Activated CD8-positive, alpha-beta memory T cell treated with anti-CD3 and anti-CD28 coated beads for 24 hours (primary cell): Measurements from ENCODE around the gene HAPLN3.

Source experiments
- DNase-seq: peaks from one replicate; pipeline ENCODE4 v3.0.0-alpha.2; 2020

HAPLN3 gene

GRCh38 chr15:88858934-88859333 lies 36.4 kb downstream of the HAPLN3 start:
- no peak for DNase-seq

- no peak for DNase-seq
Observed at GRCh38 chr15:88852476-88852875, 42.9 kb downstream of the HAPLN3 start.

- no peak for DNase-seq
Observed at GRCh38 chr15:88849376-88850072, 45.8 kb downstream of the HAPLN3 start.

GRCh38 chr15:88848203-88848602 lies 47.1 kb downstream of the HAPLN3 start:
- DNase-seq, result no peak

GRCh38 chr15:88847144-88847543 lies 48.2 kb downstream of the HAPLN3 start:
- no peak for DNase-seq

GRCh38 chr15:88845616-88846015 lies 49.7 kb downstream of the HAPLN3 start:
- DNase-seq, result no peak

DNA sequence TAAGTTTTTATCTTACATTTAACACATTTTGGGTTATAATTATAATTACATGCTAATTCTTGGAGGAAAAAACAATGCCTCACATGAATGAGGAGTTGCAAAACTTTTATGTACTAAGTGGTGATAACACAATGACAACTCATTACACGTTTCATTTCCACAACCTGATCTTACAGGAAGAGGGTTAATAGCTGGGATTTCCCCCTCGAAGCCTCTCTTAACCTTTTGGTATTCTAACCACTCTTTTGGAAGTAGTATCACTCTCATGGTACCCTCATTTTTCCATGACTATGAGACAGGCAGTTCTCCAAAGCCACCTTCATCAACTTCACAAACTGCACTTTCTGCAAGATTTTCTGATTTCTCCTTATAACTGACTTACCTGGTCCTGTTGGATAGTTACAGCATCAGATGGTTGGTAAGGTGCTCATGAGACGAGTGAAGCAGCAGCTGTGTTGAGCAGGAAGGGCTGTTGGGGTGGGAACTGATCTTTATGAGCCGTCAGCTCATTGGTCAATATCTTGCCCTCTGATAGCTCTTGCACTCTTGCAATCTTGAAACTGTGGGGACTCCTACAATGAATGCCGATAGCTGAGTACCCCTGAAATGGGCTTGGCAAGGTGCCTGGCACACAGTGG lies 50.5 kb downstream of the HAPLN3 start:
- DNase-seq, result no peak

DNA sequence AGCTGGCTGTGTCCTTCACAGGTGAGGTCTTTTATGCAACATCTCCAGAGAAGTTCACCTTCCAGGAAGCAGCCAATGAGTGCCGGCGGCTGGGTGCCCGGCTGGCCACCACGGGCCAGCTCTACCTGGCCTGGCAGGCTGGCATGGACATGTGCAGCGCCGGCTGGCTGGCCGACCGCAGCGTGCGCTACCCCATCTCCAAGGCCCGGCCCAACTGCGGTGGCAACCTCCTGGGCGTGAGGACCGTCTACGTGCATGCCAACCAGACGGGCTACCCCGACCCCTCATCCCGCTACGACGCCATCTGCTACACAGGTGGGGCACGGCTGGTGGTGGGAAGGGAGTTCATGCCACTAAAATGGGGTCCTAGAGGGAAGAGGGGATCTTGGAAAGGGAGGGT lies 52.0 kb downstream of the HAPLN3 start:
- DNase-seq, result no peak

GRCh38 chr15:88842156-88842555 lies 53.2 kb downstream of the HAPLN3 start:
- no peak for DNase-seq

DNA sequence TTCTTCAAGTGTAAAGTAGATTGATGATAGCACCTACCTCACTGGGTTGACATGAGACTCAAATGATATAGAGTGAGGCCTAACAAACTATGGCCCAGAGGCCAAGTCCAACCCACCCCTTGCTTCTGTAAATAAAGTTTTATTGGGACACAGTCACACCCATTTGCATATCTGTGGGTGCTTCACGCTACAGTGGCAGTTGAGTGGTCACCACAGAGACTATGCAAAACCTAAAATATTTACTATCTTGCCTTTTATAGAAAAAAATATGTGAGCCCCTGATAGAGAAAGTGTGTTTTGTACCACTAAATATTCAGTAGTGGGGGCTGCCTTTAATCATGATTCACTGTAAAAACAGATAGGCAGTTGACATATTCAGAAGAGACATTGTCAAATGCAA lies 54.1 kb downstream of the HAPLN3 start:
- no peak for DNase-seq

DNA sequence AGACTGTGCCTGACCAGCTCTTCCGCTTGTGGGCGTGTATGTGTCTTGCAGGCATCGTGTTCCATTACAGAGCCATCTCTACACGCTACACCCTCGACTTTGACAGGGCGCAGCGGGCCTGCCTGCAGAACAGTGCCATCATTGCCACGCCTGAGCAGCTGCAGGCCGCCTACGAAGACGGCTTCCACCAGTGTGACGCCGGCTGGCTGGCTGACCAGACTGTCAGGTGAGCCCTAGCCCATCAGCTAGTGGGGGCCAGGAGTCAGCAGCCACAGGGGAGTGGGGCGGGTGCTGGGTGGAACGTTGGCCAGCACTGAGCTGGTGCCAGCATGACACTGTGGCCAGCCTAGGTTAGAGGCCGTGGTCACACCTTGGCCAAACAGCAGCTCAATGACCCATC lies 55.4 kb downstream of the HAPLN3 start:
- DNase-seq, result no peak

DNA sequence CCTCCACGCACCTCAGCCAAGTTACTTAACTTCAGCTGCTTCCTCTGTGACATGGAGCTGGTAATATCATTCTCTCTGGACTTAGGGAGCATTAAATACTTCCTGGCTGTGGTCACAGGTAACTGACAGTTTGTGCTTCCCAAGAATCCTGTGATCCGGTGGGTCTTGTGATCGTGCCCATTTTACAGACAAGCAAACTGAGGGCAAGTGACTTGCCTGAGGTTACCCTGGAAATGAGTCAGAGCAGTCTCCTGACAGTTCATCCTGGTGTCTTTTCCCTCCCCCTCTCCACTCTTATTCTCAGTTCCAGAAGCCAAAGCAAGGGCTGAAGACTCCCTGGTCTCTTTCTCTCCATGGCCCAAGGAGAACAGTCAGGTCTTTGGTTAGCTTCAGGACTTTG lies 56.2 kb downstream of the HAPLN3 start:
- no peak for DNase-seq

GRCh38 chr15:88838667-88839066 lies 56.7 kb downstream of the HAPLN3 start:
- no peak for DNase-seq

- no peak for DNase-seq
Observed at GRCh38 chr15:88835646-88836045, 59.7 kb downstream of the HAPLN3 start.

DNA sequence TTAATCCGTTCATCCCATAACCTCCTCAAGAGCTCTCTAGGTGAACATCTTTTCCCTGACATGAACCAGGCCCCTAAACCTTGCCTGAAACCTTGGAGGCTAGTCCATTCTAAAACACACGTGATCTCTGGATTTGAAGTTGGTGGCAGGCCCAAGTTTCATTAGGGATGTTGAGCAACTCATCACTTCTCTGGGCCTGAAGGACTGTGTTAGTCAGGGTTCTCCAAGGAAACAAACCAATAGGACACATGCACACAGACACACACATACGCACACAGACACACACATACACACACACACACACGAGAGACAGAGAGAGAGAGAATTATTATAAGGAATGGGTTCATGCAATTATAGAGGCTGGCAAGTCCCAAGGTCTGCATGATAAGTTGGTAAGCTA lies 60.2 kb downstream of the HAPLN3 start:
- DNase-seq, result no peak

GRCh38 chr15:88834211-88834812 lies 61.0 kb downstream of the HAPLN3 start:
- DNase-seq, result peak; percentile 59

DNA sequence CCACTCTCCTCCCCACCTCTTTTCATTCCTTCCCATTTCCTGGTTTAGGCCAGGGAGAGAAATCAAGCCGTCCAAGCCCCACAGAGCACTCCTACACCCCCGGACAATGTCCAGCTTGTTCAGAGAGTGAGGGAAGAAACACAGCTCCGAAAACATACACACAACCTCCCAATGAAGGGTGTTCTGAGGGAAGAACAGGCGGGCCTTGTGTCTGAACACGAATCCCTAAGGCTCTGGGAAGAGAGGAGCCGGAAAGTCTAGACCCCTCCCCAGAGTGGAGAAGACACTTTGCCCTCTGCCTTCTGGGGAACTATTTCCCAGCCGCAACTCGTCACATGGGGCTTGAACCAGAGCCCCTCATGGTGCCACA lies 61.6 kb downstream of the HAPLN3 start:
- DNase-seq, result no peak

GRCh38 chr15:88832820-88833730 lies 62.3 kb downstream of the HAPLN3 start:
- DNase-seq, result no peak

DNA sequence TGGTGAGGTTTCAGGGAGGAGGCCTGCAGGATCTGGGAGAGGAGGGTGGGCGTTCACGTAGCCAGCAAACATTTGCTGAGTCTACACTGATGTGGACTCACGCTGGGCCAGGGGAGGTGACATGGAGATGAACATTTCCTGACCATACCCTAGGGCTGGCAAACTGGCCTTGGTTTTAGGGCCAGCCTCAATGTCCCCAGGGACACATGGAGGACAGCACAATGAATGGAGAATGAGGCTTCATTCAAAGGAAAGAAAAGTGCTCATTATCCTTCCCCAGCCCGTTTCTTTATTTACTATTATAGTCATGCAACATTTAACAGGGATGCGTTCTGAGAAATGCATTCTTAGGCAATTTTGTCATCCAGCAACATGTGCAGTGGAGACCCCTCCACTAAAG lies 65.3 kb downstream of the HAPLN3 start:
- DNase-seq, result no peak

- no peak for DNase-seq
Observed at GRCh38 chr15:88828791-88829190, 66.6 kb downstream of the HAPLN3 start.
